Nephron (organoid): ENCODE measurements around the gene SLC1A7.

Source experiments
- H3K27ac Mint-ChIP-seq, 3 experiments: 2 replicates each; pipeline ENCODE4 v1.8.0; 2020; ENCODE audit warnings: mixed read lengths in 3 of 3, mild to moderate bottlenecking in 2 of 3, moderate library complexity in 1 of 3
- H3K27me3 Mint-ChIP-seq: 2 replicates; pipeline ENCODE4 v1.8.0; 2021; ENCODE audit warnings: low read depth, mild to moderate bottlenecking, moderate library complexity, mixed read lengths
- H3K36me3 Mint-ChIP-seq: 2 replicates; pipeline ENCODE4 v1.8.0; 2020; ENCODE audit warnings: low read depth, mixed read lengths
- H3K4me1 Mint-ChIP-seq: 2 replicates; pipeline ENCODE4 v1.8.0; 2020; ENCODE audit warnings: mixed read lengths
- H3K4me3 Mint-ChIP-seq, 3 experiments: 2 replicates each; pipeline ENCODE4 v1.8.0; 2020; ENCODE audit warnings: mild to moderate bottlenecking in 3 of 3, mixed read lengths in 3 of 3, moderate library complexity in 2 of 3
- H3K9me3 Mint-ChIP-seq: 2 replicates; pipeline ENCODE4 v1.8.0; 2020; ENCODE audit warnings: mixed read lengths
- TF ChIP-seq, protein P1 (sequence below), 3 experiments: fragments of 200-600 bp; sonication (generic); IDR thresholded peaks; one replicate each; pipeline ENCODE4 v1.5.0; 2021; ENCODE audit warnings: antibody characterized with exemption in 3 of 3; ENCODE audit not compliant: unreplicated experiment in 3 of 3

The SLC1A7 gene

GRCh38 chr1:53116307-53116810, 26.1 kb downstream of the SLC1A7 start:
- Mint-ChIP-seq H3K4me1 (peaks cover 32% of the 10 kb centered on the region), H3K27me3 (peaks cover 14% of the 10 kb centered on the region), H3K9me3 (no peaks in the 10 kb centered on the region), H3K27ac (peak overlapping the region in 2 of 3 experiments; percentile 19 to 26), H3K36me3 (no peaks in the 10 kb centered on the region), H3K4me3 (no peak overlapping the region)
- TF ChIP-seq, protein P1, sequence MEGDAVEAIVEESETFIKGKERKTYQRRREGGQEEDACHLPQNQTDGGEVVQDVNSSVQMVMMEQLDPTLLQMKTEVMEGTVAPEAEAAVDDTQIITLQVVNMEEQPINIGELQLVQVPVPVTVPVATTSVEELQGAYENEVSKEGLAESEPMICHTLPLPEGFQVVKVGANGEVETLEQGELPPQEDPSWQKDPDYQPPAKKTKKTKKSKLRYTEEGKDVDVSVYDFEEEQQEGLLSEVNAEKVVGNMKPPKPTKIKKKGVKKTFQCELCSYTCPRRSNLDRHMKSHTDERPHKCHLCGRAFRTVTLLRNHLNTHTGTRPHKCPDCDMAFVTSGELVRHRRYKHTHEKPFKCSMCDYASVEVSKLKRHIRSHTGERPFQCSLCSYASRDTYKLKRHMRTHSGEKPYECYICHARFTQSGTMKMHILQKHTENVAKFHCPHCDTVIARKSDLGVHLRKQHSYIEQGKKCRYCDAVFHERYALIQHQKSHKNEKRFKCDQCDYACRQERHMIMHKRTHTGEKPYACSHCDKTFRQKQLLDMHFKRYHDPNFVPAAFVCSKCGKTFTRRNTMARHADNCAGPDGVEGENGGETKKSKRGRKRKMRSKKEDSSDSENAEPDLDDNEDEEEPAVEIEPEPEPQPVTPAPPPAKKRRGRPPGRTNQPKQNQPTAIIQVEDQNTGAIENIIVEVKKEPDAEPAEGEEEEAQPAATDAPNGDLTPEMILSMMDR (IDR thresholded peaks at IDR 0.05; ENCODE audit: unreplicated experiment in 3 of 3), result no peak

GRCh38 chr1:53115403-53116306, 26.8 kb downstream of the SLC1A7 start:
- TF ChIP-seq, protein P1 (IDR thresholded peaks at IDR 0.05; ENCODE audit: unreplicated experiment in 3 of 3), result no peak
- peak overlapping the region in 2 of 3 experiments; percentile 19 to 26 for H3K27ac Mint-ChIP-seq
- peaks cover 33% of the 10 kb centered on the region for H3K4me1 Mint-ChIP-seq
- no peak overlapping the region for H3K4me3 Mint-ChIP-seq
- H3K36me3 Mint-ChIP-seq, result no peaks in the 10 kb centered on the region
- H3K9me3 Mint-ChIP-seq, result no peaks in the 10 kb centered on the region
- H3K27me3 Mint-ChIP-seq, result peaks cover 19% of the 10 kb centered on the region

- H3K27me3 Mint-ChIP-seq, result peaks cover 20% of the 10 kb centered on the region
- peaks cover 27% of the 10 kb centered on the region for H3K4me1 Mint-ChIP-seq
- H3K27ac Mint-ChIP-seq, result no peak overlapping the region
- TF ChIP-seq, protein P1 (IDR thresholded peaks at IDR 0.05; ENCODE audit: unreplicated experiment in 3 of 3), result no peak
- no peak overlapping the region for H3K4me3 Mint-ChIP-seq
- H3K9me3 Mint-ChIP-seq, result no peaks in the 10 kb centered on the region
- no peaks in the 10 kb centered on the region for H3K36me3 Mint-ChIP-seq
These were observed 27.6 kb downstream of the SLC1A7 start for GRCh38 chr1:53114581-53115400.

DNA sequence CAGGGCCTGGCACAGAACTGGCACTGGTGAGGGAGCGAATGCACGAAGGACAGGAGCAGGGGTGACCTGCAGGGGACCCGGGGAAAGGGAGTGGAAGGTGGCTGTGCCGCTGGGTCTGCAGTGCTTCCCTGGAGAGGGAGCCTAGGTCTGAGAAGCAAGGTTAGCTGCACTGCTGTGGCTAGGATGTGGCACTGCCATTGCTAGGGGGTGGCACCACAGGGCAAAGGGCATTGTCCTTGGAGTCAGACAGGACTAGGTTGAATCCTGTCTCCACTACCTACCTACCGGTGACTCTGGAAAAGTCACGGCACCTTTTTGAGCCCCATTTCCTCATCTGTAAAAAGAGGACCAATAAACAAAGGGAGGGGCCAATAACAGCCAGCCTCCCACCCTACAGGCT, 28.3 kb downstream of the SLC1A7 start:
- Mint-ChIP-seq H3K27me3 (peaks cover 24% of the 10 kb centered on the region), H3K9me3 (no peaks in the 10 kb centered on the region), H3K4me3 (no peak overlapping the region), H3K4me1 (peaks cover 24% of the 10 kb centered on the region), H3K36me3 (no peaks in the 10 kb centered on the region), H3K27ac (no peak overlapping the region)
- TF ChIP-seq, protein P1 (IDR thresholded peaks at IDR 0.05; ENCODE audit: unreplicated experiment in 3 of 3), result no peak

- no peaks in the 10 kb centered on the region for H3K36me3 Mint-ChIP-seq
- H3K27ac Mint-ChIP-seq, result no peak overlapping the region
- TF ChIP-seq, protein P1 (IDR thresholded peaks at IDR 0.05; ENCODE audit: unreplicated experiment in 3 of 3), result no peak
- no peaks in the 10 kb centered on the region for H3K9me3 Mint-ChIP-seq
- H3K4me1 Mint-ChIP-seq, result peaks cover 24% of the 10 kb centered on the region
- no peak overlapping the region for H3K4me3 Mint-ChIP-seq
- H3K27me3 Mint-ChIP-seq, result peaks cover 24% of the 10 kb centered on the region
These were observed 29.6 kb downstream of the SLC1A7 start for GRCh38 chr1:53112861-53113260.
